HL-60/S4 treated with retinoic acid at 250 ng/mL for 4 days and 3 days (cell line): ENCODE measurements around the gene CNGA3.

Source experiments
- in situ Hi-C: fragments of 300-500 bp; cut with MboI; formaldehyde crosslinking; loops from 2 replicates; pipeline ENCODE4 v1.7.0; 2022; ENCODE audit warnings: low sequenced_read_pairs

The CNGA3 gene

DNA sequence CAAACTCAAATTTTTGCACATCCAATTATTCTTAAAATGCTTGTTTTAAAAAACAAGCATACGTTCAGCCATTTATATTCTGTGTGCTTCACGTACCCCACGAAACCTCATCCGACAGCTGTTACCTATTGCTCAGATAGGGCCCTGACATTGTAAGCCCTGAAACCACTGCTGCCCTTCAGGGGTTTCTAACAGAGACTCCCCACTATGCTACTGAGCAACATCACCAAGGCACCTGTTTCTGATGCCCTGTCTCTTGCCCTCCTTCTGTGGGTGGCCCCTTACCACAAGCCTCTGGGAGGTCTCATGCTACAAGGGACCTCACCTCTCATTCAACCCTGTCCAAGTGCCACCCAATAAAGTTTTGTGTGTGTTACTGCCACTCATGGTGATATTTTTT, 18.5 kb upstream of the CNGA3 start:
- in situ Hi-C loops = no loop called here

GRCh38 chr2:98329549-98329948, 16.7 kb upstream of the CNGA3 start:
- in situ Hi-C loops = no loop called here

- in situ Hi-C loops = no loop called here
Observed at GRCh38 chr2:98332989-98333388, 13.3 kb upstream of the CNGA3 start.

- in situ Hi-C loops = no loop called here
Observed at GRCh38 chr2:98333922-98334321, 12.3 kb upstream of the CNGA3 start.

GRCh38 chr2:98334439-98335078, 11.7 kb upstream of the CNGA3 start:
- in situ Hi-C loops = no loop called here

GRCh38 chr2:98335271-98335670, 11.0 kb upstream of the CNGA3 start:
- in situ Hi-C loops = no loop called here

DNA sequence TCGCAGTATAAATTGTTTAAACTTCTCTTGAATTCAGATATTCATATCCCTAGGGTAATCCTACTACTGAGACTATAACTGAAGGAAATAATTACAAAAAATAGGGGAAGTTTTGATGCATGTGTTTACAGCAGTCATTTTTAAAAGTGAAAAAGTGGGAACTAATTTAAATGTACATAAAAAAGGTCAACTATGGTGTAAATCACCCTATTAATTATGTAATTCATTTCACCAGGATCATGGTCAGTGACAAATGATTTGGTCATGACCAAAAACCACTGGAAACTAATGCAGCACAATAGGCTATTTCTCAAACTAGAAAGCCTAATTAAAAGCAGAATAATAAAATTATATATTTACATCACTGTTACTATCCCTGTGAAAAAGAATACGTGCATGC, 5.0 kb upstream of the CNGA3 start:
- in situ Hi-C loops = no loop called here

DNA sequence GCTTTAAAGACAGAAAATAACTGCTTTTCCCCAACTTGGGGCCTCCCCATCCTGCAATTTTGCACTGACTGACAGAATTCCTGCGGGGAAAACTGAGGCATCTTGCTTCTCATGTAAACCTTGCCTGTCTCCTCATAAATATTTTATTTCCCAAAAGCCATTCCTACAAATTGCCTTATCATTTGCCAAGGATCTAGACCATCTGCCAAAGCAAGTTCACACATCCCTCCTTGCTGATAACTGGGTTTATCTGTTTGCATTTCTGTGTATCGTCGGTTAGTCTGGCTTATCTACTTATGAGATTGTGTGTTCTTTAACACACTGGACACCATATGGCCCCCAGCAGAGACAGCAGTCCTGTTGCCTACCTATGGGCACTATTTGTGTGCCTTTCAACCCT, 3.0 kb upstream of the CNGA3 start:
- in situ Hi-C loops = no loop called here

GRCh38 chr2:98347298-98348065, 1.2 kb downstream of the CNGA3 start:
- in situ Hi-C loops = no loop called here

DNA sequence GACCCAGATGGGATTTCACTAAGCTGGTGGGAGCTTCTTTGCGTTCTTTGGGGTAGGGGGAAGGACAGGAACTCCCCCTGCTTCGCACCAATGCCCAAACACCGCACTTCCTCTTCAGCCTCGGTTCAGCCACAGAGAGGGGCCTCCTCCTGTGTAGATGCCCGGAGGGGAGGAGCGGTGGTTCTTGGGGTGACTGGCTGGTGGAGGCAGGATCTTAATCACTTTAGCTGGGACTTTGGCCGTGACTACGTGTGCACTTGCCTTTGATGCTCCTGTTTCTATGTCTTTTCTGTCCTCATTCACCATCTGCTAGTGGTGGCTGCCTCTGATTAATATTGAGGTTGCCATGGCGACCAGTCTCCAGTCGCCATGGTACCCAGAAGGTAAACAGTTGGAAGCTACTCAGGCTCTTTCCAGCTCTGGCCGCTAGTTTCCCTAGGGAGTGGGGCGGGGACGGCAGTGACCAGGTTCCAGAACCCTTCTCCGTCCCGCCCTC, 1.9 kb downstream of the CNGA3 start:
- in situ Hi-C loops = no loop called here

- in situ Hi-C loops = no loop called here
Observed at GRCh38 chr2:98350411-98350810, 4.2 kb downstream of the CNGA3 start.

- in situ Hi-C loops = no loop called here
Observed at GRCh38 chr2:98355881-98356280, 9.6 kb downstream of the CNGA3 start.

- in situ Hi-C loops = no loop called here
Observed at GRCh38 chr2:98356729-98357128, 10.5 kb downstream of the CNGA3 start.

- in situ Hi-C loops = no loop called here
Observed at GRCh38 chr2:98357849-98358248, 11.6 kb downstream of the CNGA3 start.

DNA sequence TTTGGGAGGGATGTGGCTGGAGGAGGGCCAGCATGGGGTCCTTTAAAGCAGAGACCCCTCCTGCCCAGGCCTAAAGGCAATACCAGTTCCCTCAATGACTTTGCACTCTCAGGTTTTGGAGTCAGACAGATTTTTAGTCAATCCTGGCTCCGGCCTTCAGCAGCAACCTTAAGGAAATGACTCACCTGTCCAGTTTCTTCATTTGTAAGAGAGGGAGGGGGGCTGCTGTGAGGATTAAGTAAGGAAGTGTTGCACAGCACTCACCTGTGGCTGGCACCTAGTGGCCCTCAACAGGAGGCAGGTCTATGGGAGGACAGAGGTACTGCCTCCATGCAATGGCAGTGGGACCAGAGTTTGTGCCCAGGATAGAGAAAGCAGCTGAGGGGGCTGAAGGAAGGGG, 13.7 kb downstream of the CNGA3 start:
- in situ Hi-C loops = no loop called here

- in situ Hi-C loops = no loop called here
Observed at GRCh38 chr2:98367721-98368120, 21.5 kb downstream of the CNGA3 start.

GRCh38 chr2:98369710-98370239, 23.5 kb downstream of the CNGA3 start:
- in situ Hi-C loops = no loop called here

GRCh38 chr2:98372121-98372520, 25.9 kb downstream of the CNGA3 start:
- in situ Hi-C loops = no loop called here

DNA sequence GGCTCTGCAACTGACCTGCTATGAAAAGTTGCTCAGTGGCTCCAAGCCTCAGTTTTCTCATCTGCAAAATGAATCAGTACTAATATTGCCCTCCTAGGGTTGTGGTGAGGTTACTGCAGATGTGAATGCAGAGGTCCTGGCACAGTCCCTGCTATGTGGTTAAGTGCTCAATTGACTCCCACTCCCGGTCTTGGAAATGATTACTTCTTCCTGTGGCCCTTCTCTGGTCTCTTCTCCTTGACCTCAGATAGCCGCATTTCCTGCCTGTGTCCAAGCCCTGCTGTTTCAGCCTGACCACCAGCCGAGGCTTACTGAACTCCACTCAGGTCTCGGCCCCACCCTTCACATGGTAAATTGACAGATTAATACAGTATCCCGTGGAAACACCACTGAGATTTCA, 26.3 kb downstream of the CNGA3 start:
- in situ Hi-C loops = no loop called here

GRCh38 chr2:98374286-98374685, 28.0 kb downstream of the CNGA3 start:
- in situ Hi-C loops = no loop called here

DNA sequence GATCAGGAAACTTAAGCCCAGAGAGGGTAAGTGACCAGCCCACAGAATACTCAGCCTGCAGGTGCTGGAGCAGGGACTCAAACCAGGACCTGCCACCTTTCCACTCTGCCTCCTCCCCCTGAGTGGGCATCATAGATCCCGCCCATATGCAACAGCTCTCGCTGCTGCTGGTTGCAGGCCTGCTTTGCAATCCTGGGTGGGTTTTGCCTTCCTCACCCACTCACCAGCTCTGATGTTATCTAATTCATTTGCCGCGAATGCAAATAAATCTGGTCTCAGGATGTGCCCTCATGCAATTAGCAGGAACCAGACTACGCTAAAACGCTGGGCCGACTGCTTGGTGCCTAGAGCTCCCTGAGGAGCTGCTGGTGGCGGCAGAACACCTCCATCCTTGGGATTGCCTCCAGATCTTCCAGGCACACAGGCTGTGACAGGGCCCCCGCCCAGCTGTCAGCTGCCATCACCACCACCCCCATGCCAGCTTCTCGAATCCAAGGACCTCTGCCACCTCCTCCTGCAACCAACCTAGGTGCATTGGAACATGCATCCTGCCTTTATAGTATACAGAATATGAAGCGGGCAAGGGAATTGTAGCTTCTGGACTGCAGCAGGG, 28.8 kb downstream of the CNGA3 start:
- in situ Hi-C loops = no loop called here
